ENCODE results near the gene SMARCD1. TPM values are rescaled to one million over a fixed set of nuclear protein-coding genes. Genes with fewer than 3 reads are reported as not detected.
A peak's percentile ranks its signal among the peaks of the same experiment; 100 is the strongest.

Gene SMARCD1
- total and polyA plus RNA-seq, 4 donors = 4.6 to 24.4 (median 15.3) TPM

DNA sequence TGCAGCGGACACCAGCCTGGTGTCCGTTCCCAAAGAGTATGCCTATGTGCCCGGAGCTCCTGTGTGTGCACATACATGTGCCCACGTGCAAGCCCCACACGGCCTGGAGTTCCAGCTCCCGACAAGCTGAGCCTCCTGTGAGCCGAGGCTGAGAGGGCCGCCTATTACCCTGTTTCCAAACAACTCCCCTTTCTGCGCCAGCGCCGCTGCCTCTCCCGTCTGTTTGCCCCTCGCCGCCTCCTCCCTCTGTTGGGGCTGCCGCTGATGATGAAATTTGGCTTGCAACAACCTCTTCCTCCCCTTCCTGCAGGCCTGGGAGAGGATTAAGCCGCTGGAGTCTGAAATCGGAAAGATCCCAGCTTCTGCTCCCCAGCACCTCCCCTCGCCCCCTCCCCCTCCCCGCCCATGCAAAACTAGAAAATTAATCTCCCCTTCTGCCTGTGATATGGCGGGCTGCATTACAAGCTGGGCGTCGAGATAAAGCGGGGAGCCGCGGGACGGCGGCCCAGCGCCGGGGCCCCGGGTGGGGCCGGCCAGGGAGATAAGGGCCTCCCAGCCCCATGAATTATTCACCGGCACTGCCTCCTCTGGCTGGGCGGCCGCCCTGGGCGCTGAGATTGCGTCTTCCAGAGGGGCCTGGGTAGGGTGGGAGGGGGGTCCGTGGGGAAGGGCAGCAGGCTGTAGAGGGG lies 34.6 kb upstream of the SMARCD1 start:
- no peak overlapping the region for H3K27ac ChIP-seq (ENCODE audit: low read depth in 1 of 2, low read length in 2 of 2)
- no peaks in the 10 kb centered on the region for H3K36me3 ChIP-seq (ENCODE audit: control insufficient read depth in 4 of 4, insufficient read depth in 3 of 4, low read depth in 1 of 4, low read length in 3 of 4)
- H3K27me3 ChIP-seq (ENCODE audit: control insufficient read depth in 4 of 4, insufficient read depth in 4 of 4, low read length in 3 of 4) = no peaks in the 10 kb centered on the region
- H3K4me3 ChIP-seq (ENCODE audit: low read depth in 1 of 3, low read length in 3 of 3) = peak overlapping the region in 1 of 3 donors; percentile 30
- DNase-seq (ENCODE audit: low spot score) = peak; percentile 86
- peaks cover 0 to 4% (median 2%) of the 10 kb centered on the region in 4 donors for H3K4me1 ChIP-seq (ENCODE audit: control insufficient read depth in 4 of 4, insufficient read depth in 4 of 4, low read length in 3 of 4)
- TF ChIP-seq RAD21 (IDR thresholded peaks at IDR 0.05) (peak in 1 of 2 donors; percentile 24), SP1 (IDR thresholded peaks at IDR 0.05) (peak; percentile 9), ATF3 (IDR thresholded peaks at IDR 0.05) (peak; percentile 60), HNF4G (IDR thresholded peaks at IDR 0.05) (no peak)
- WGBS = 15% methylated on average over 37 of the region's 37 CpGs
- H3K9ac ChIP-seq (ENCODE audit: low read depth in 1 of 2, low read length in 2 of 2) = no peak overlapping the region
- H3K9me3 ChIP-seq (ENCODE audit: control insufficient read depth in 4 of 4, low read length in 3 of 4) = no peaks in the 10 kb centered on the region

DNA sequence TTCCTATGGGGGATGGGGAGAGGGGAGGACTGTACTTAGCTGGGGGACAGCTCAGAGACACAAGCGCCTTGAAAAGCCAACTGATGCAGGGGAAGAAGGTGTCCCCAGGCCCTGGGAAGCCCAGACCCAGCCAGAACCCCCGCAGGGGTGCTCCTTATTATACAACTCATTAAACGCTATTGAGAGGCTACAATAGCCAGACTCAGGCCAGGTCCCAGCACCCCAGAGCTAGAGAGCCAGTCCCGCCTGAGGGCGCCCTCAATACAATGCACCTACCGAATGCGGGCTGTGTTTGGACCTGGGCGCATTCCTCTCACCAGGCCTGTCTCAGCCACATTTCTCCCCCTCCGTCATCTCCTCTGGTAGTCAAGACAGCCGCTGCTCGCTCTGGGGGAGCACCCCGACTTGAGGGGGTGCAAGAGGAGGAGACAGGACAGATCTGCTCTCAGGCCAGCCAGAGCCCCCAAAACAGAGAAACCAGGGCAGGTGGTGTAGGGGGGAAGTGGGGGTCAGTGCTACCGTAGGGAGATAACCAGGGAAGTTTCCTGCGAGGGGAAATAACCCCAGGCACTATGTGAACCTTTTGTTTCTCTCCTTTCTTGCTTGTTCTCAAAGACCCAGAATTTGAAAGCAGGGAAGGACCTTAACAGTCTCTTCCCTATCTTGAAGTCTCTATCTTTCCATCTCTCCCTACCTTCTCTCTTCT lies 33.9 kb upstream of the SMARCD1 start:
- no peak overlapping the region for H3K27ac ChIP-seq (ENCODE audit: low read depth in 1 of 2, low read length in 2 of 2)
- peaks cover 0 to 9% (median 6%) of the 10 kb centered on the region in 4 donors for H3K4me1 ChIP-seq (ENCODE audit: control insufficient read depth in 4 of 4, insufficient read depth in 4 of 4, low read length in 3 of 4)
- no peaks in the 10 kb centered on the region for H3K9me3 ChIP-seq (ENCODE audit: control insufficient read depth in 4 of 4, low read length in 3 of 4)
- WGBS = 73% methylated on average over 14 of the region's 14 CpGs
- DNase-seq (ENCODE audit: low spot score) = no peak
- H3K9ac ChIP-seq (ENCODE audit: low read depth in 1 of 2, low read length in 2 of 2) = no peak overlapping the region
- no peak overlapping the region for H3K4me3 ChIP-seq (ENCODE audit: low read depth in 1 of 3, low read length in 3 of 3)
- H3K27me3 ChIP-seq (ENCODE audit: control insufficient read depth in 4 of 4, insufficient read depth in 4 of 4, low read length in 3 of 4) = no peaks in the 10 kb centered on the region
- TF ChIP-seq ATF3 (IDR thresholded peaks at IDR 0.05) = no peak
- TF ChIP-seq FOXA2 (IDR thresholded peaks at IDR 0.05) = no peak
- no peak for TF ChIP-seq RAD21 (IDR thresholded peaks at IDR 0.05)
- no peak for TF ChIP-seq SP1 (IDR thresholded peaks at IDR 0.05)
- no peak for TF ChIP-seq YY1 (IDR thresholded peaks at IDR 0.05)
- no peak for TF ChIP-seq CTCF (IDR thresholded peaks at IDR 0.05; ENCODE audit: low read depth, low read length, missing input control)
- no peak for TF ChIP-seq JUND (IDR thresholded peaks at IDR 0.05)
- TF ChIP-seq HNF4A (conservative IDR thresholded peaks at IDR 0.05) = no peak
- TF ChIP-seq TAF1 (conservative IDR thresholded peaks at IDR 0.05) = no peak
- no peak for TF ChIP-seq NR2F2 (IDR thresholded peaks at IDR 0.05)
- no peak for TF ChIP-seq ZBTB33 (IDR thresholded peaks at IDR 0.05)
- TF ChIP-seq MAX (IDR thresholded peaks at IDR 0.05) = no peak
- no peaks in the 10 kb centered on the region for H3K36me3 ChIP-seq (ENCODE audit: control insufficient read depth in 4 of 4, insufficient read depth in 3 of 4, low read depth in 1 of 4, low read length in 3 of 4)
